ENCODE measurements around the gene TATDN2. TPM values are rescaled to one million over a fixed set of nuclear protein-coding genes. Genes with fewer than 3 reads are reported as not detected.

Gene TATDN2
- total RNA-seq, 1 donor from 2014 or later = 31.8 TPM

DNA sequence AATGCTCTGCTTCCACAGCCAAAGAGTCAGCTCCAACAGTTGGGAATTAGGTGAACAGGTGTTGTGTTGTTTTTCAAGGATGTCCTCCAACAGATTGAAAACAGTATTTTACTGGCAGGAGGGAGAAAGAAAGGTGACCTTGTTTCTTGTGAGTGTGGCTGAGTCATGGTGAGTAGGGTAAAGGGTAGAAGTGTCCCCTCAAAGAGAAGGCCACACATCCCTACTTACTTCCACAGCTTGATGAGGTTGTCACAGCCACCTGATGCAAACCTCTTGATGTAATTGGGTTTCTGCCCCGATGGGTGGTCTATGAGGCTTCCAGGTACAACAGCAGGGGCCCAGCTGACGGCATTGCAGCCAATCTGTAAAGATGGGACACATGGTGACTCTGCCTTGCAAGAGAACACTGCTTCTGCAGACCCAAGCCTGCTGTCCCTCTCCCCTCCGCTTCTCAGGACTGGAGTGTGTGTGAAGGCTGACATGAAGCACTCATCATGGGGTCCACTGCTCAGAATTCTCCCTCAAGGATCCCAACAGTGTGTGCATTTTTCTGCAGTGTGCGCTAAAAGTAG, 57.2 kb downstream of the TATDN2 start:
- no peak overlapping the region for H3K4me3 Mint-ChIP-seq (ENCODE audit: unreplicated experiment)
- H3K9me3 Mint-ChIP-seq (ENCODE audit: low read depth) = no peaks in the 10 kb centered on the region
- no peak for DNase-seq (ENCODE audit: low spot score)
- H3K27ac Mint-ChIP-seq (ENCODE audit: unreplicated experiment) = no peak overlapping the region
- TF ChIP-seq, protein P1, sequence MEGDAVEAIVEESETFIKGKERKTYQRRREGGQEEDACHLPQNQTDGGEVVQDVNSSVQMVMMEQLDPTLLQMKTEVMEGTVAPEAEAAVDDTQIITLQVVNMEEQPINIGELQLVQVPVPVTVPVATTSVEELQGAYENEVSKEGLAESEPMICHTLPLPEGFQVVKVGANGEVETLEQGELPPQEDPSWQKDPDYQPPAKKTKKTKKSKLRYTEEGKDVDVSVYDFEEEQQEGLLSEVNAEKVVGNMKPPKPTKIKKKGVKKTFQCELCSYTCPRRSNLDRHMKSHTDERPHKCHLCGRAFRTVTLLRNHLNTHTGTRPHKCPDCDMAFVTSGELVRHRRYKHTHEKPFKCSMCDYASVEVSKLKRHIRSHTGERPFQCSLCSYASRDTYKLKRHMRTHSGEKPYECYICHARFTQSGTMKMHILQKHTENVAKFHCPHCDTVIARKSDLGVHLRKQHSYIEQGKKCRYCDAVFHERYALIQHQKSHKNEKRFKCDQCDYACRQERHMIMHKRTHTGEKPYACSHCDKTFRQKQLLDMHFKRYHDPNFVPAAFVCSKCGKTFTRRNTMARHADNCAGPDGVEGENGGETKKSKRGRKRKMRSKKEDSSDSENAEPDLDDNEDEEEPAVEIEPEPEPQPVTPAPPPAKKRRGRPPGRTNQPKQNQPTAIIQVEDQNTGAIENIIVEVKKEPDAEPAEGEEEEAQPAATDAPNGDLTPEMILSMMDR (IDR thresholded peaks at IDR 0.05) = no peak
- H3K4me1 Mint-ChIP-seq (ENCODE audit: low read depth) = peaks cover 3% of the 10 kb centered on the region
- H3K27me3 Mint-ChIP-seq (ENCODE audit: low read depth) = no peaks in the 10 kb centered on the region
- peaks cover 56% of the 10 kb centered on the region for H3K36me3 Mint-ChIP-seq (ENCODE audit: low read depth)

DNA sequence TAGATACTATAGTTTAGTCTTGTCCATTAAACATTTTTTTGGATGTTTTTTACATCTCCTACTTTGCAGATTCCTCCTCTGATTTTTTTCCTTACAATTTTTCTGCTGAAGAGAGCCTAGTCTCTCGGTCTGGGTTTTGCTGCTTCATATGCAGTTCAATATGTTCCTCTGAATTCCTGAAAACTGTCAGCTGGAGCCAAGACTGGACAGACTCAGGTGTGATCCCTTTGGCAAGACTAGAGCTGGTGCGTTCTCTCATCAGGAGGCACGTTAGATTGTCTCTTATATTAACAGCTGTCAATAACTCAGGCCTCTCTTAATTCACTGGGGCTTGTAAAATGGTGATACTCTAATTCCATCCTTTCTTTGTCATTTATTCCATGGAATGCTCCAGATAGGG, 57.9 kb downstream of the TATDN2 start:
- peaks cover 59% of the 10 kb centered on the region for H3K36me3 Mint-ChIP-seq (ENCODE audit: low read depth)
- no peaks in the 10 kb centered on the region for H3K9me3 Mint-ChIP-seq (ENCODE audit: low read depth)
- H3K27ac Mint-ChIP-seq (ENCODE audit: unreplicated experiment) = no peak overlapping the region
- H3K27me3 Mint-ChIP-seq (ENCODE audit: low read depth) = no peaks in the 10 kb centered on the region
- no peak overlapping the region for H3K4me3 Mint-ChIP-seq (ENCODE audit: unreplicated experiment)
- H3K4me1 Mint-ChIP-seq (ENCODE audit: low read depth) = peaks cover 11% of the 10 kb centered on the region
- TF ChIP-seq, protein P1 (IDR thresholded peaks at IDR 0.05) = no peak
- DNase-seq (ENCODE audit: low spot score) = no peak

DNA sequence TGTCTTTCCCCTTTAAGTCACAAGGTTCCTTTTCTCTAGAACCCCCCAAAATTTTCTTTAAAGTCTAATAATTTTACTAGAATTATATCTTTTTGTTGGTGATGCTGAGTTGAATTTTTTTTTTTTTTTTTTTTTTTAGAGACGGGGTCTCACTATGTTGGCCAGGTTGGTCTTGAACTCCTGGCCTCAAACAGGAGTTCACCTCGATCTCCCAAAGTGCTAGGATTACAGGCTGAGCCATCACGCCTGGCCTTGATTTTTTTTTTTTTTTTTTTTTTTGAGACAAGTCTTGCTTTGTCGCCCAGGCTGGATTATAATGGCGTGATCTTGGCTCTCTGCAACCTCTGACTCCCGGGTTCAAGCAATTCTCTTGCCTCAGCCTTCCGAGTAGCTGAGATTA, 60.4 kb downstream of the TATDN2 start:
- Mint-ChIP-seq H3K36me3 (ENCODE audit: low read depth) (peaks cover 61% of the 10 kb centered on the region), H3K4me3 (ENCODE audit: unreplicated experiment) (no peak overlapping the region), H3K4me1 (ENCODE audit: low read depth) (peaks cover 14% of the 10 kb centered on the region), H3K27ac (ENCODE audit: unreplicated experiment) (no peak overlapping the region), H3K9me3 (ENCODE audit: low read depth) (no peaks in the 10 kb centered on the region), H3K27me3 (ENCODE audit: low read depth) (no peaks in the 10 kb centered on the region)
- TF ChIP-seq, protein P1 (IDR thresholded peaks at IDR 0.05) = no peak
- no peak for DNase-seq (ENCODE audit: low spot score)

DNA sequence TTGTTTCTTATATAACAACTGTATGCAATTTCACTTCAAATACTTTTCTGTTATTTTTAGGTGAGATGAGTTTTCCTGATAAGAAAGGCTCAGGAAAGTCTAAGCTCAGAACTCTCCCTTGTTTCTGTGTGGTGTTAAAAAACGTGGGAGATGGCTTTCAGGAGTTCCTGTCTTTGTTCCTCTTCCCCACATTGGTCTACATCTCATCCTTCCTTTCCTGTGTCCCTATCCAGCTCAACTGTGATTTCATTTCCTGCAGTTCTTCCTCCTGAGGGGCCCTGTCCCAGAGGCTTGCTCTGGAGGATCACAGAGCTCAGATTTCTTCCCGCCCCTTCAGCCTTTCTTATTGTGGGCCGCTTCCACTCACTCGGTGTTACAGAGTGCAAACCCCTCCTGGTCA, 61.5 kb downstream of the TATDN2 start:
- Mint-ChIP-seq H3K4me3 (ENCODE audit: unreplicated experiment) (no peak overlapping the region), H3K9me3 (ENCODE audit: low read depth) (no peaks in the 10 kb centered on the region), H3K27me3 (ENCODE audit: low read depth) (no peaks in the 10 kb centered on the region), H3K27ac (ENCODE audit: unreplicated experiment) (no peak overlapping the region), H3K4me1 (ENCODE audit: low read depth) (peaks cover 14% of the 10 kb centered on the region), H3K36me3 (ENCODE audit: low read depth) (peaks cover 59% of the 10 kb centered on the region)
- DNase-seq (ENCODE audit: low spot score) = peak; percentile 20
- TF ChIP-seq, protein P1 (IDR thresholded peaks at IDR 0.05) = no peak

DNA sequence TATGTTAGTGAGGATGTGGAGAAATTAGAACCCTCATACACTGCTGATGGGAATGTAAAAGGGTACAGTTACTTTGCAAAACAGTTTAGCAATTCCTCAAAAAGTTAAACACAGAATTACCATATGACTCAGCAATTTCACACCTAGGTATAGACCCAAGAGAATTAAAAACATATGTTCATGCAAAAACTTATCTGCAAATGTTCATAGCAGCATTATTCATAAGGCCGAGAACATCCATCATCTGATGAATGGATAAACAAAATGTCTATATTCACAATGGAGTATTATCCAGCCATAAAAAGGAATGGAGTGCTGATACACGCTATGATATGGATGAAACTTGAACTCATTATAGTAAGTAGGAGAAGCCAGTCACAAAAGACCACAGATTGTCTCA, 62.3 kb downstream of the TATDN2 start:
- H3K4me3 Mint-ChIP-seq (ENCODE audit: unreplicated experiment) = no peak overlapping the region
- TF ChIP-seq, protein P1 (IDR thresholded peaks at IDR 0.05) = no peak
- no peak overlapping the region for H3K27ac Mint-ChIP-seq (ENCODE audit: unreplicated experiment)
- no peaks in the 10 kb centered on the region for H3K27me3 Mint-ChIP-seq (ENCODE audit: low read depth)
- peaks cover 14% of the 10 kb centered on the region for H3K4me1 Mint-ChIP-seq (ENCODE audit: low read depth)
- no peak for DNase-seq (ENCODE audit: low spot score)
- H3K9me3 Mint-ChIP-seq (ENCODE audit: low read depth) = no peaks in the 10 kb centered on the region
- peaks cover 57% of the 10 kb centered on the region for H3K36me3 Mint-ChIP-seq (ENCODE audit: low read depth)

All from chondrocyte (in vitro differentiated cells).